ENCODE measurements around the gene TRIP13. TPM values are rescaled to one million over a fixed set of nuclear protein-coding genes. Genes with fewer than 3 reads are reported as not detected.
"Not testable (repeated sequence)": the region's sequence is repeated elsewhere in the genome, so short reads cannot be mapped to it uniquely, and the experiment has no call there.

Gene TRIP13
- polyA plus RNA-seq, 3 donors: 0.24 to 1.2 TPM; not detected in 1

DNA sequence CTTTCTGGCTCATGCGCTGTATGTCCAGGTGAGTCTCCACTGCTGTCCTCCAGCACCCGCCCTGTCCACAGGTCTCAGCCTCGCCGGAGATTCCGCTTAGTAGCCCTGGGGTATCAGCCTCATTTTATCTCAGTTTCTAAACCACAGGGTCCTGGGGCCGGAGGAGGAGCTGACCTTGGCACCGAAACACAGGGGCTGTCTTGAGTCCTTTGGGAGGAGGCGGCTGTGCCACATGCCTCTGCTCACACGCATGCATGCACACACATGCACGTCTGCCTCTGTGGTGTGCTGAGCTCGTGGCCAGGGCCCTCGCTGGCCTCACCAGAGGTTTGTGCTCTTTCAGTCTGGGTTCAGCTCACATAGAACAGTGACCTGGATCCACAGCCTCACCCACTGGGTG, 23.3 kb downstream of the TRIP13 start:
- no peak for DNase-seq
- no peak for TF ChIP-seq CTCF (IDR thresholded peaks at IDR 0.05)
- intact Hi-C loops (cut with micrococcal nuclease): no loop called here
- Mint-ChIP-seq H3K4me3 (no peak overlapping the region), H3K4me1 (no peaks in the 10 kb centered on the region), H3K27ac (no peak overlapping the region), H3K36me3 (peaks cover 33 to 68% of the 10 kb centered on the region in 2 donors), H3K27me3 (ENCODE audit: low read depth in 3 of 3) (no peaks in the 10 kb centered on the region), H3K9me3 (no peaks in the 10 kb centered on the region)
- H3K4me3 ChIP-seq (replicated peaks in 1 of 3; ENCODE audit: low read depth in 2 of 3, low read length in 3 of 3): no peak overlapping the region
- no peaks in the 10 kb centered on the region for H3K27me3 ChIP-seq (ENCODE audit: control insufficient read depth in 2 of 2, insufficient read depth in 2 of 2, low read length in 2 of 2)
- no peaks in the 10 kb centered on the region for H4K20me1 ChIP-seq (ENCODE audit: insufficient read depth, low read length)
- peaks cover 15 to 41% of the 10 kb centered on the region in 2 donors for H3K36me3 ChIP-seq (replicated peaks in 1 of 2; ENCODE audit: control insufficient read depth in 1 of 2, insufficient read depth in 2 of 2, low read length in 2 of 2)
- 95% methylated on average over 10 of the region's 12 CpGs for WGBS (ENCODE audit: insufficient coverage)
- H3K4me2 ChIP-seq (replicated peaks; ENCODE audit: extremely low read depth, low read length, poor library complexity, severe bottlenecking): no peak overlapping the region
- H3K9me3 ChIP-seq (replicated peaks in 1 of 2; ENCODE audit: control insufficient read depth in 1 of 2, insufficient read depth in 1 of 2, low read length in 2 of 2): no peaks in the 10 kb centered on the region
- H3K79me2 ChIP-seq (ENCODE audit: insufficient read depth, low read length): no peaks in the 10 kb centered on the region
- H3K4me1 ChIP-seq (ENCODE audit: control insufficient read depth in 1 of 2, insufficient read depth in 2 of 2, low read length in 2 of 2): no peaks in the 10 kb centered on the region
- H3K9ac ChIP-seq (ENCODE audit: insufficient read depth, low read length, poor library complexity, severe bottlenecking): no peak overlapping the region
- no peak overlapping the region for H2AFZ ChIP-seq (ENCODE audit: insufficient read depth, low read depth, low read length, poor library complexity, severe bottlenecking)
- no peak overlapping the region for H3K27ac ChIP-seq (ENCODE audit: low read depth in 1 of 2, low read length in 2 of 2)

DNA sequence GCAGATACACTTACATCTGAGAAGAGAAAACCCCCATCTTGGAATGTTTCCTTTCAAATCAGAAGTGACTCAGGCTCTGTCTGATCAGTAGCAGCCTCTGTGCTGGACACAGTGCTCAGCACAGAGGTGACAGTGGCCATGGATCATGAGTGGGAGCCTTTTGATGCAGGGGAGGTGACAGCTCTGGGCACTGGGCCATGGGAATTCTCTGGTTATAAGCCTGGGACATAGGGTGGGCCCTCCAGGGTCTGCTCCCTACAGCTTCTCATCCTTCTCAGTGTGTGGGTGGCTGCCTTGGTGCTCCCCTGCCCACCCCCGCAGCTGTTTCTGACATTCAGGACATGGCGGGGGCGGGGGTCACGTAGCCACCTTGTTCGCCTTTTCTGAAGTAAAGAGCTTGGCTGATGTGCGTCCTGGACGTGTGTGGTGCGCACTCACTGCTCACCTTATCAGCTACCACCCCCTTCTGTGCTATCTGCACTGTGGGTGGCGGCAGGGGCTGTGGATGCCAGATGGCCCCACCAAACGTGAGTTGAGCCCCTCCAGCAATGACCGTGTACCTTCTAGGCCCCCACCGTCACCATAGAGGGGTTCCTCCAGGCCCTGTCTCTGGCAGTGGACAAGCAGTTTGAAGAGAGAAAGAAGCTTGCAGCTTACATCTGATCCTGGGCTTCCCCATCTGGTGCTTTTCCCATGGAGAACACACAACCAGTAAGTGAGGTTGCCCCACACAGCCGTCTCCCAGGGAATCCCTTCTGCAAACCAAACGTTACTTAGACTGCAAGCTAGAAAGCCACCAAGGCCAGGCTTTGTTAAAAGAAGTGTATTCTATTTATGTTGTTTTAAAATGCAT, 24.0 kb downstream of the TRIP13 start:
- H2AFZ ChIP-seq (ENCODE audit: insufficient read depth, low read depth, low read length, poor library complexity, severe bottlenecking): no peak overlapping the region
- Mint-ChIP-seq H3K4me3 (no peak overlapping the region), H3K36me3 (peaks cover 33 to 65% of the 10 kb centered on the region in 2 donors), H3K27me3 (ENCODE audit: low read depth in 3 of 3) (no peaks in the 10 kb centered on the region), H3K27ac (no peak overlapping the region), H3K9me3 (no peaks in the 10 kb centered on the region), H3K4me1 (no peaks in the 10 kb centered on the region)
- no peak overlapping the region for H3K27ac ChIP-seq (ENCODE audit: low read depth in 1 of 2, low read length in 2 of 2)
- H4K20me1 ChIP-seq (ENCODE audit: insufficient read depth, low read length): no peaks in the 10 kb centered on the region
- no peaks in the 10 kb centered on the region for H3K4me1 ChIP-seq (ENCODE audit: control insufficient read depth in 1 of 2, insufficient read depth in 2 of 2, low read length in 2 of 2)
- H3K9me3 ChIP-seq (replicated peaks in 1 of 2; ENCODE audit: control insufficient read depth in 1 of 2, insufficient read depth in 1 of 2, low read length in 2 of 2): no peaks in the 10 kb centered on the region
- H3K79me2 ChIP-seq (ENCODE audit: insufficient read depth, low read length): no peaks in the 10 kb centered on the region
- intact Hi-C loops (cut with micrococcal nuclease): no loop called here
- DNase-seq: no peak
- peaks cover 15 to 41% of the 10 kb centered on the region in 2 donors for H3K36me3 ChIP-seq (replicated peaks in 1 of 2; ENCODE audit: control insufficient read depth in 1 of 2, insufficient read depth in 2 of 2, low read length in 2 of 2)
- H3K4me2 ChIP-seq (replicated peaks; ENCODE audit: extremely low read depth, low read length, poor library complexity, severe bottlenecking): no peak overlapping the region
- no peaks in the 10 kb centered on the region for H3K27me3 ChIP-seq (ENCODE audit: control insufficient read depth in 2 of 2, insufficient read depth in 2 of 2, low read length in 2 of 2)
- no peak for TF ChIP-seq CTCF (IDR thresholded peaks at IDR 0.05)
- H3K4me3 ChIP-seq (replicated peaks in 1 of 3; ENCODE audit: low read depth in 2 of 3, low read length in 3 of 3): no peak overlapping the region
- H3K9ac ChIP-seq (ENCODE audit: insufficient read depth, low read length, poor library complexity, severe bottlenecking): no peak overlapping the region
- 93% methylated on average over 6 of the region's 14 CpGs for WGBS (ENCODE audit: insufficient coverage)

- H3K9ac ChIP-seq (ENCODE audit: insufficient read depth, low read length, poor library complexity, severe bottlenecking); H3K9me3 ChIP-seq (replicated peaks in 1 of 2; ENCODE audit: control insufficient read depth in 1 of 2, insufficient read depth in 1 of 2, low read length in 2 of 2); H3K4me2 ChIP-seq (replicated peaks; ENCODE audit: extremely low read depth, low read length, poor library complexity, severe bottlenecking); H3K4me1 Mint-ChIP-seq; H3K4me3 ChIP-seq (replicated peaks in 1 of 3; ENCODE audit: low read depth in 2 of 3, low read length in 3 of 3); H3K27me3 Mint-ChIP-seq (ENCODE audit: low read depth in 3 of 3); DNase-seq; H3K4me3 Mint-ChIP-seq; H3K27ac ChIP-seq (ENCODE audit: low read depth in 1 of 2, low read length in 2 of 2); H2AFZ ChIP-seq (ENCODE audit: insufficient read depth, low read depth, low read length, poor library complexity, severe bottlenecking); H4K20me1 ChIP-seq (ENCODE audit: insufficient read depth, low read length); H3K4me1 ChIP-seq (ENCODE audit: control insufficient read depth in 1 of 2, insufficient read depth in 2 of 2, low read length in 2 of 2); intact Hi-C loops (cut with micrococcal nuclease); H3K27ac Mint-ChIP-seq; H3K9me3 Mint-ChIP-seq; H3K79me2 ChIP-seq (ENCODE audit: insufficient read depth, low read length); H3K27me3 ChIP-seq (ENCODE audit: control insufficient read depth in 2 of 2, insufficient read depth in 2 of 2, low read length in 2 of 2): not testable (repeated sequence)
- peaks cover 26 to 46% of the 10 kb centered on the region in 2 donors for H3K36me3 Mint-ChIP-seq
- WGBS (ENCODE audit: insufficient coverage): 100% methylated on average over 2 of the region's 5 CpGs
- peaks cover 13 to 34% of the 10 kb centered on the region in 2 donors for H3K36me3 ChIP-seq (replicated peaks in 1 of 2; ENCODE audit: control insufficient read depth in 1 of 2, insufficient read depth in 2 of 2, low read length in 2 of 2)
Observed at GRCh38 chr5:918717-919116, 26.0 kb downstream of the TRIP13 start.
